Measurements from ENCODE around the gene DSN1. TPM values are rescaled to one million over a fixed set of nuclear protein-coding genes. Genes with fewer than 3 reads are reported as not detected.

DSN1 gene
- total RNA-seq, 4 donors from 2014 or later = 10.6 to 14.9 (median 13.0) TPM

- TF ChIP-seq POLR2A (IDR thresholded peaks at IDR 0.05) = no peak
- TF ChIP-seq, protein P1, sequence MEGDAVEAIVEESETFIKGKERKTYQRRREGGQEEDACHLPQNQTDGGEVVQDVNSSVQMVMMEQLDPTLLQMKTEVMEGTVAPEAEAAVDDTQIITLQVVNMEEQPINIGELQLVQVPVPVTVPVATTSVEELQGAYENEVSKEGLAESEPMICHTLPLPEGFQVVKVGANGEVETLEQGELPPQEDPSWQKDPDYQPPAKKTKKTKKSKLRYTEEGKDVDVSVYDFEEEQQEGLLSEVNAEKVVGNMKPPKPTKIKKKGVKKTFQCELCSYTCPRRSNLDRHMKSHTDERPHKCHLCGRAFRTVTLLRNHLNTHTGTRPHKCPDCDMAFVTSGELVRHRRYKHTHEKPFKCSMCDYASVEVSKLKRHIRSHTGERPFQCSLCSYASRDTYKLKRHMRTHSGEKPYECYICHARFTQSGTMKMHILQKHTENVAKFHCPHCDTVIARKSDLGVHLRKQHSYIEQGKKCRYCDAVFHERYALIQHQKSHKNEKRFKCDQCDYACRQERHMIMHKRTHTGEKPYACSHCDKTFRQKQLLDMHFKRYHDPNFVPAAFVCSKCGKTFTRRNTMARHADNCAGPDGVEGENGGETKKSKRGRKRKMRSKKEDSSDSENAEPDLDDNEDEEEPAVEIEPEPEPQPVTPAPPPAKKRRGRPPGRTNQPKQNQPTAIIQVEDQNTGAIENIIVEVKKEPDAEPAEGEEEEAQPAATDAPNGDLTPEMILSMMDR (IDR thresholded peaks at IDR 0.05) = no peak
- Histone ChIP-seq H3K36me3 (peaks cover 66% of the 10 kb centered on the region in 2 donors), H3K27ac (peak overlapping the region in 1 of 3 donors; percentile 14), H3K27me3 (no peaks in the 10 kb centered on the region), H3K4me1 (peaks cover 0 to 15% of the 10 kb centered on the region in 2 donors), H3K9me3 (no peaks in the 10 kb centered on the region), H3K4me3 (replicated peaks in 1 of 3) (no peak overlapping the region)
- 93% methylated on average over 5 of the region's 5 CpGs for WGBS, 2 donors
- intact Hi-C loops (cut with DNase I) = no loop called here
- no peak for DNase-seq
Measured at GRCh38 chr20:36796117-36796516, 22.6 kb upstream of the DSN1 start.

- intact Hi-C loops (cut with DNase I) = no loop called here
- TF ChIP-seq, protein P1 (IDR thresholded peaks at IDR 0.05) = no peak
- no peak for TF ChIP-seq POLR2A (IDR thresholded peaks at IDR 0.05)
- Histone ChIP-seq H3K9me3 (no peaks in the 10 kb centered on the region), H3K4me1 (peaks cover 0 to 15% of the 10 kb centered on the region in 2 donors), H3K27ac (peak overlapping the region in 1 of 3 donors; percentile 14), H3K27me3 (no peaks in the 10 kb centered on the region), H3K4me3 (replicated peaks in 1 of 3) (no peak overlapping the region), H3K36me3 (peaks cover 62% of the 10 kb centered on the region in 2 donors)
- 85 to 88% methylated on average over 5 of the region's 5 CpGs for WGBS, 2 donors
- no peak for DNase-seq
Measured at GRCh38 chr20:36795691-36796090, 22.1 kb upstream of the DSN1 start.

GRCh38 chr20:36794116-36794474 is 20.5 kb upstream of the DSN1 start:
- no peak overlapping the region for H3K27ac ChIP-seq
- H3K27me3 ChIP-seq = no peaks in the 10 kb centered on the region
- H3K4me3 ChIP-seq (replicated peaks in 1 of 3) = no peak overlapping the region
- no peaks in the 10 kb centered on the region for H3K9me3 ChIP-seq
- DNase-seq = no peak
- WGBS, 2 donors = 89 to 97% methylated on average over 6 to 15 of the region's 20 CpGs
- H3K4me1 ChIP-seq = peaks cover 0 to 19% of the 10 kb centered on the region in 2 donors
- intact Hi-C loops (cut with DNase I) = no loop called here
- H3K36me3 ChIP-seq = peaks cover 49 to 50% of the 10 kb centered on the region in 2 donors
- TF ChIP-seq, protein P1 (IDR thresholded peaks at IDR 0.05) = no peak
- no peak for TF ChIP-seq POLR2A (IDR thresholded peaks at IDR 0.05)

DNA sequence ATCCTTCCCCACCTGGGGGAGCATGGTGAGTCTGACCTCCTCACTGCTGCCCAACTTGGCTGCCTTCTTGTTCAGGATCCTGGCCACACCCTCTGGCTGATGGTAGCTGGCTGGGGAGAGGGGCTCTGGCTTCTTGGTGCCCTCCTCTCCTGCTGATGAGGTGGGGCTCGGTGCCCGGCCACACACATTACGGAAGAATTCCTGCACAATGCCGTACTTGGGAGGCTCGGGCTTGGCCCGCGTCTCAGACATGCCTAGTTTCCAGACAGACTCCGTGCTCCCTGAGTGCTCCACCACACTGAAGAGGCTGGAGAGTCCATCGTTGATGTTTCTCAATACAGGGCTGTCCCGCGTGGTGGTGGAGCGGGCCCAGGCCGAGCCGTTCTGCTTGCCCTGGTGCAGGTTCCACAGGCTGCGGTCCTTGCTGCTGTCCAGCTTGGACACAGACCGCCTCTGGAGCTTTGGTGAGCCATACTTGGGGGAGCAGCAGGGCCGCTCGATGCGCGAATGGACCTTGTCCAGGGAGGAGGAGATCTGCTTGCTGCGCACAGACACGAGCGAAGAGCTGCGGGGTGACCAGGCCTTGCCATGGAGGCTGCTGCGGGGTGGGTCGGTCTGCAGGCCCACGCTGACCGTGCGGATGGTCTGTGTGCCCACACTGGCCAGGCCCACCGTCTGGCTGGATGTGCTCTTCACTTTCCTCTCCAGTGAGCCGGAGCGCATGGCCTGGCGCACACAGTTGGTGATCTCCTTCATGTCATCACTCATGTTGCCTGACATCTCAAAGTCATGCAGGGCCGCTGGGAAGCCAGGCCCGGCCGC is 19.9 kb upstream of the DSN1 start:
- DNase-seq = no peak
- Histone ChIP-seq H3K4me1 (peaks cover 0 to 20% of the 10 kb centered on the region in 2 donors), H3K36me3 (peaks cover 43 to 47% of the 10 kb centered on the region in 2 donors), H3K9me3 (no peaks in the 10 kb centered on the region), H3K4me3 (replicated peaks in 1 of 3) (no peak overlapping the region), H3K27me3 (no peaks in the 10 kb centered on the region), H3K27ac (peak overlapping the region; percentile 73 to 75 (median 74))
- TF ChIP-seq POLR2A (IDR thresholded peaks at IDR 0.05) = no peak
- TF ChIP-seq, protein P1 (IDR thresholded peaks at IDR 0.05) = no peak
- intact Hi-C loops (cut with DNase I) = no loop called here
- WGBS, 2 donors = 93 to 95% methylated on average over 7 to 31 of the region's 36 CpGs

DNA sequence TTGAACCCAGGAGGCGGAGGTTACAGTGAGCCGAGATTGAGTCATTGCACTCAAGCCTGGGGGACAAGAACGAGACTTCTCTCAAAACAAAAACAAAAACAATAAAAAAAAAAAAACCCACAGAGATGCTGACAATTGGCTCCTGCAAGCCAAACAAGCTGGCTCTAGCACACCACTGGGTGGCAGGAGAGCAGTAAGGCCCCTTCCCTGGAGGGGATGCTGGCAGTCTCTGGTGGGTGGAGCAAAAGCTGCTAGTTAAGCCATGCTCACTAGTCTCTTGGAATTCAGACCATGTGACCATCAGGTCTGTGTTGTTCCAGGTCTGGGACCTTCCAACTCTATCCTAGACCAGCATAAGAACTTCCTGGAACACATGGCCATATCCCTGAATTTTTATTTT is 18.9 kb upstream of the DSN1 start:
- DNase-seq = peak; percentile 94 to 96
- Histone ChIP-seq H3K27ac (peak overlapping the region; percentile 73 to 75 (median 74)), H3K27me3 (no peaks in the 10 kb centered on the region), H3K4me1 (peaks cover 0 to 20% of the 10 kb centered on the region in 2 donors), H3K9me3 (no peaks in the 10 kb centered on the region), H3K4me3 (replicated peaks in 1 of 3) (no peak overlapping the region), H3K36me3 (peaks cover 32 to 36% of the 10 kb centered on the region in 2 donors)
- TF ChIP-seq, protein P1 (IDR thresholded peaks at IDR 0.05) = peak in 5 of 6 experiments; percentile 13 to 83 (median 64)
- no peak for TF ChIP-seq POLR2A (IDR thresholded peaks at IDR 0.05)
- intact Hi-C loops (cut with DNase I) = no loop called here
- WGBS, 2 donors = 49 to 52% methylated on average over 3 of the region's 3 CpGs

Measured in thyroid gland (tissue), 4 donors.